Calu3 (cell line): ENCODE results near the gene ICAM3. TPM values are rescaled to one million over a fixed set of nuclear protein-coding genes. Genes with fewer than 3 reads are reported as not detected.

ENCODE experiments used
- BruUV-seq: library from RNA; stranded (reverse); fragments of 400-500 nt; replicated peaks from 2 replicates; lab custom pipeline; 2021; lab: Mats Ljungman, UMichigan
- CTCF ChIA-PET: fragments of 300-600 bp; sonication (Branson Sonifier 250); formaldehyde crosslinking; loops from one replicate; lab custom pipeline; 2022; ENCODE audit warnings: antibody characterized with exemption; lab: Charles Lee
- DNase-seq: peaks from one replicate; pipeline ENCODE4 v3.0.0; 2022
- H3K27ac Mint-ChIP-seq: one replicate; pipeline ENCODE4 v1.8.0; 2022; ENCODE audit warnings: mixed read lengths; ENCODE audit not compliant: unreplicated experiment
- H3K27me3 Mint-ChIP-seq: one replicate; pipeline ENCODE4 v1.8.0; 2022; ENCODE audit warnings: mixed read lengths; ENCODE audit not compliant: unreplicated experiment
- H3K36me3 Mint-ChIP-seq: one replicate; pipeline ENCODE4 v1.8.0; 2022; ENCODE audit warnings: mild to moderate bottlenecking, moderate library complexity, mixed read lengths; ENCODE audit not compliant: insufficient read depth, unreplicated experiment
- H3K4me1 Mint-ChIP-seq: one replicate; pipeline ENCODE4 v1.8.0; 2022; ENCODE audit warnings: mild to moderate bottlenecking, low read depth, mixed read lengths; ENCODE audit not compliant: unreplicated experiment
- H3K4me3 Mint-ChIP-seq: one replicate; pipeline ENCODE4 v1.8.0; 2022; ENCODE audit warnings: mild to moderate bottlenecking, low read depth, moderate library complexity, mixed read lengths; ENCODE audit not compliant: unreplicated experiment
- H3K9me3 Mint-ChIP-seq: one replicate; pipeline ENCODE4 v1.8.0; 2022; ENCODE audit warnings: low read depth, mixed read lengths; ENCODE audit not compliant: unreplicated experiment
- CTCF ChIP-seq: fragments of 200-600 bp; IDR thresholded peaks from one replicate; pipeline ENCODE4 v1.8.0; 2022; ENCODE audit warnings: antibody characterized with exemption; ENCODE audit not compliant: unreplicated experiment
- intact Hi-C: fragments of 100-400 bp; cut with micrococcal nuclease; formaldehyde crosslinking; loops from one replicate; pipeline ENCODE4 v1.10.0; 2022; ENCODE audit not compliant: unreplicated experiment
- total RNA-seq: library from RNA; stranded (reverse); gene quantifications from 2 replicates; pipeline ENCODE4 v1.2.3, GENCODE V29; 2022

ICAM3 gene
- total RNA-seq, 1 experiment from 2014 or later = 10.8 TPM

- Mint-ChIP-seq H3K36me3 (peaks cover 49% of the 10 kb centered on the region), H3K4me1 (peaks cover 15% of the 10 kb centered on the region), H3K27me3 (peaks cover 30% of the 10 kb centered on the region), H3K4me3 (peak overlapping the region; percentile 59), H3K9me3 (no peaks in the 10 kb centered on the region), H3K27ac (peak overlapping the region; percentile 16)
- intact Hi-C loops = no loop called here
- TF ChIP-seq CTCF = no peak
- BruUV-seq = no TSS peak
- DNase-seq = peak; percentile 89
- CTCF ChIA-PET = interaction anchor here (1.4 kb wide), 1 partner anchor 21 kb away, joined by 4 read pairs; the partner anchor contains the start of gene ICAM1
These were observed 47.1 kb downstream of the ICAM3 start for GRCh38 chr19:10292206-10292788.

GRCh38 chr19:10291554-10292205, 47.7 kb downstream of the ICAM3 start:
- TF ChIP-seq CTCF = no peak
- BruUV-seq = no TSS peak
- Mint-ChIP-seq H3K36me3 (peaks cover 49% of the 10 kb centered on the region), H3K4me3 (peak overlapping the region; percentile 59), H3K27me3 (peaks cover 30% of the 10 kb centered on the region), H3K4me1 (peaks cover 15% of the 10 kb centered on the region), H3K9me3 (no peaks in the 10 kb centered on the region), H3K27ac (peak overlapping the region; percentile 16)
- CTCF ChIA-PET = interaction anchor here (0.6 to 1.4 kb wide), 3 partner anchors 21 to 33 kb away, joined by 3 to 4 read pairs (median 3); partner anchors contain the start of gene ICAM1
- intact Hi-C loops = no loop called here
- no peak for DNase-seq

DNA sequence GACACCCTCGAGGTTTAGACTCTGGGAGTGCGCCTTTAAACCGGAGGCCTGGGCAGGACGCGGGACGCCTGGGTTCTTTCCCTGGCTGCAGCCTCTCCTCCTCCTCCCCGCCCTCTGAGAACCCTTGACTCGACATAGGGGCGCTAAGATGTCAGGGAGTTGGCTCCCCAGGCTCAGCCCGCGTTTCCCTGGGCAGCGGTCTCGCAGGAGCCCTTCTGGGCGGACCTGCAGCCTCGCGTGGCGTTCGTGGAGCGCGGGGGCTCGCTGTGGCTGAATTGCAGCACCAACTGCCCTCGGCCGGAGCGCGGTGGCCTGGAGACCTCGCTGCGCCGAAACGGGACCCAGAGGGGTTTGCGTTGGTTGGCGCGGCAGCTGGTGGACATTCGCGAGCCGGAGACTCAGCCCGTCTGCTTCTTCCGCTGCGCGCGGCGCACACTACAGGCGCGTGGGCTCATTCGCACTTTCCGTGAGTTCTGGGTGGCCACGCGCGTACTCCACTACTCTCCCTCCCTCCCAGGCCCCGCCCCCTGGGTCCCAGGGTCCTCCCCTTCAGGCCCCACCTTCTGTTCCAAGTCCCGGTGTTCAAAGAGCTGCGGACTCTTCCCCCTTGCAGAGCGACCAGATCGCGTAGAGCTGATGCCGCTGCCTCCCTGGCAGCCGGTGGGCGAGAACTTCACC, 48.4 kb downstream of the ICAM3 start:
- H3K27ac Mint-ChIP-seq = no peak overlapping the region
- intact Hi-C loops = no loop called here
- H3K27me3 Mint-ChIP-seq = peaks cover 30% of the 10 kb centered on the region
- peak overlapping the region; percentile 59 for H3K4me3 Mint-ChIP-seq
- no peaks in the 10 kb centered on the region for H3K9me3 Mint-ChIP-seq
- peaks cover 49% of the 10 kb centered on the region for H3K36me3 Mint-ChIP-seq
- TF ChIP-seq CTCF = no peak
- CTCF ChIA-PET = interaction anchor here (0.6 to 1.4 kb wide), 3 partner anchors 20 to 32 kb away, joined by 3 to 4 read pairs (median 3); partner anchors contain the start of gene ICAM1
- H3K4me1 Mint-ChIP-seq = peaks cover 15% of the 10 kb centered on the region
- peak; percentile 55 for DNase-seq
- no TSS peak for BruUV-seq

GRCh38 chr19:10290357-10290875, 49.0 kb downstream of the ICAM3 start:
- no peak for TF ChIP-seq CTCF
- Mint-ChIP-seq H3K27me3 (peaks cover 30% of the 10 kb centered on the region), H3K9me3 (no peaks in the 10 kb centered on the region), H3K4me1 (peaks cover 15% of the 10 kb centered on the region), H3K27ac (no peak overlapping the region), H3K36me3 (peaks cover 49% of the 10 kb centered on the region), H3K4me3 (peak overlapping the region; percentile 59)
- DNase-seq = no peak
- no TSS peak for BruUV-seq
- CTCF ChIA-PET = no interaction called here
- intact Hi-C loops = no loop called here
